Neural cell (in vitro differentiated cells): ENCODE data around the gene EYA2. TPM values are rescaled to one million over a fixed set of nuclear protein-coding genes. Genes with fewer than 3 reads are reported as not detected.

ENCODE experiments used
- H2AFZ ChIP-seq: fragments of 200-600, 300-800 bp; sonication (generic), shearing (Covaris generic); 2 replicates; pipeline ENCODE4 v1.6.0; 2014; ENCODE audit warnings: low read depth, mild to moderate bottlenecking, antibody characterized with exemption, low read length, moderate library complexity
- H3F3A ChIP-seq: fragments of 200-600 bp; shearing (Covaris generic); 2 replicates; pipeline ENCODE4 v1.6.1; 2016; ENCODE audit warnings: mild to moderate bottlenecking, moderate library complexity, mixed read lengths, antibody characterized with exemption, low read length; ENCODE audit not compliant: insufficient read depth, poor library complexity, severe bottlenecking
- H3K27ac ChIP-seq: fragments of 200-600, 300-800 bp; sonication (generic), shearing (Covaris generic); 2 replicates; pipeline ENCODE4 v1.5.1; 2014; ENCODE audit warnings: mild to moderate bottlenecking, low read length, moderate library complexity
- H3K27me3 ChIP-seq: fragments of 300-800, 200-600 bp; sonication (generic), shearing (Covaris generic); 2 replicates; pipeline ENCODE4 v1.6.0; 2014; ENCODE audit warnings: mild to moderate bottlenecking, low read depth, low read length, moderate library complexity; ENCODE audit not compliant: insufficient read depth
- H3K36me3 ChIP-seq: fragments of 300-800, 200-600 bp; sonication (generic), shearing (Covaris generic); 2 replicates; pipeline ENCODE4 v1.5.1; 2014; ENCODE audit warnings: mild to moderate bottlenecking, antibody characterized with exemption, low read length, moderate library complexity; ENCODE audit not compliant: insufficient read depth
- H3K4me2 ChIP-seq: fragments of 300-800, 200-600 bp; sonication (generic), shearing (Covaris generic); 2 replicates; pipeline ENCODE4 v1.6.0; 2014; ENCODE audit warnings: mild to moderate bottlenecking, low read length
- H3K4me3 ChIP-seq: fragments of 300-800, 200-600 bp; sonication (generic), shearing (Covaris generic); 2 replicates; pipeline ENCODE4 v1.5.1; 2014; ENCODE audit warnings: mild to moderate bottlenecking, low read length, moderate library complexity
- H3K79me2 ChIP-seq: fragments of 200-600 bp; shearing (Covaris generic); replicated peaks from 2 replicates; pipeline ENCODE4 v1.6.0; 2014; ENCODE audit warnings: mild to moderate bottlenecking, low read length, moderate library complexity; ENCODE audit not compliant: insufficient read depth
- H3K9ac ChIP-seq: fragments of 300-800, 200-600 bp; sonication (generic), shearing (Covaris generic); 2 replicates; pipeline ENCODE4 v1.6.1; 2016; ENCODE audit warnings: mild to moderate bottlenecking, low read length, mixed read lengths
- H3K9me2 ChIP-seq: fragments of 200-600 bp; shearing (Covaris generic); 2 replicates; pipeline ENCODE4 v1.6.1; 2016; ENCODE audit warnings: mild to moderate bottlenecking, low read length, mixed read lengths; ENCODE audit not compliant: insufficient read depth
- H3K9me3 ChIP-seq: fragments of 200-600, 300-800 bp; sonication (generic), shearing (Covaris generic); 2 replicates; pipeline ENCODE4 v1.6.1; 2016; ENCODE audit warnings: mild to moderate bottlenecking, mixed run types, low read length, moderate library complexity, mixed read lengths
- H4K20me1 ChIP-seq: fragments of 200-600 bp; shearing (Covaris generic); 2 replicates; pipeline ENCODE4 v1.6.1; 2016; ENCODE audit warnings: mild to moderate bottlenecking, mixed run types; ENCODE audit not compliant: insufficient read depth
- CTCF ChIP-seq: fragments of 450-650 bp; IDR thresholded peaks from 2 replicates; pipeline ENCODE4 v1.5.1; 2014; ENCODE audit warnings: antibody characterized with exemption, mild to moderate bottlenecking, moderate library complexity; ENCODE audit not compliant: poor library complexity, severe bottlenecking
- EP300 ChIP-seq: fragments of 450-650 bp; conservative IDR thresholded peaks from 2 replicates; pipeline ENCODE4 v1.6.1; 2014; ENCODE audit warnings: antibody characterized with exemption, mild to moderate bottlenecking, moderate library complexity; ENCODE audit not compliant: poor library complexity, severe bottlenecking
- EZH2 ChIP-seq: fragments of 200-600, 300-800 bp; shearing (Covaris generic), sonication (generic); IDR thresholded peaks from 2 replicates; pipeline ENCODE4 v1.6.1; 2014; ENCODE audit warnings: antibody characterized with exemption, low read length, borderline replicate concordance, mild to moderate bottlenecking; ENCODE audit not compliant: insufficient read depth, poor library complexity, severe bottlenecking
- MXI1 ChIP-seq: fragments of 450-650 bp; conservative IDR thresholded peaks from 2 replicates; pipeline ENCODE4 v1.6.1; 2014; ENCODE audit warnings: antibody characterized with exemption, mild to moderate bottlenecking; ENCODE audit not compliant: poor library complexity, severe bottlenecking
- POLR2AphosphoS5 ChIP-seq: IDR thresholded peaks from 2 replicates; pipeline ENCODE4 v1.6.1; 2012
- RAD21 ChIP-seq: fragments of 450-650 bp; conservative IDR thresholded peaks from 2 replicates; pipeline ENCODE4 v1.6.1; 2014; ENCODE audit warnings: antibody characterized with exemption, mild to moderate bottlenecking, moderate library complexity
- REST ChIP-seq: IDR thresholded peaks from 2 replicates; pipeline ENCODE4 v1.6.1; 2012; ENCODE audit warnings: borderline replicate concordance
- SMC3 ChIP-seq: fragments of 450-650 bp; conservative IDR thresholded peaks from 2 replicates; pipeline ENCODE4 v1.6.1; 2014; ENCODE audit warnings: antibody characterized with exemption, mild to moderate bottlenecking, moderate library complexity; ENCODE audit not compliant: poor library complexity
- TAF1 ChIP-seq: IDR thresholded peaks from 2 replicates; pipeline ENCODE4 v1.6.1; 2012; ENCODE audit warnings: low read depth
- polyA plus RNA-seq: library from polyadenylated mRNA; depleted of rRNA; stranded (reverse); fragments of >200 nt; gene quantifications from 2 replicates; pipeline ENCODE4 v1.2.3, GENCODE V29; 2014

The EYA2 gene
- polyA plus RNA-seq, 1 donor from 2014 or later = 0.88 TPM

GRCh38 chr20:47054506-47054905 lies 159.9 kb downstream of the EYA2 start:
- Histone ChIP-seq H3F3A (no peaks in the 10 kb centered on the region), H3K79me2 (no peaks in the 10 kb centered on the region), H3K9me3 (no peaks in the 10 kb centered on the region), H3K4me3 (no peak overlapping the region), H3K27me3 (no peaks in the 10 kb centered on the region), H3K9me2 (no peaks in the 10 kb centered on the region), H4K20me1 (no peaks in the 10 kb centered on the region), H3K27ac (no peak overlapping the region), H3K36me3 (no peaks in the 10 kb centered on the region), H3K4me2 (no peak overlapping the region), H3K9ac (no peak overlapping the region), H2AFZ (no peak overlapping the region)
- no peak for TF ChIP-seq MXI1

- no peak overlapping the region for H3K9ac ChIP-seq
- no peaks in the 10 kb centered on the region for H3K36me3 ChIP-seq
- no peak overlapping the region for H2AFZ ChIP-seq
- H3K27ac ChIP-seq = no peak overlapping the region
- no peaks in the 10 kb centered on the region for H3K27me3 ChIP-seq
- no peak overlapping the region for H3K4me2 ChIP-seq
- no peaks in the 10 kb centered on the region for H3K9me3 ChIP-seq
- H3F3A ChIP-seq = no peaks in the 10 kb centered on the region
- H3K9me2 ChIP-seq = no peaks in the 10 kb centered on the region
- TF ChIP-seq TAF1 (no peak), POLR2AphosphoS5 (no peak)
- no peak overlapping the region for H3K4me3 ChIP-seq
- H4K20me1 ChIP-seq = no peaks in the 10 kb centered on the region
- no peaks in the 10 kb centered on the region for H3K79me2 ChIP-seq
Measured at GRCh38 chr20:47054945-47055344, 160.3 kb downstream of the EYA2 start.

- Histone ChIP-seq H3K9me2 (no peaks in the 10 kb centered on the region), H3K27me3 (no peaks in the 10 kb centered on the region), H2AFZ (no peak overlapping the region), H3K79me2 (no peaks in the 10 kb centered on the region), H4K20me1 (no peaks in the 10 kb centered on the region), H3K4me2 (no peak overlapping the region), H3K4me3 (no peak overlapping the region), H3F3A (no peaks in the 10 kb centered on the region), H3K9ac (no peak overlapping the region), H3K9me3 (no peaks in the 10 kb centered on the region), H3K27ac (no peak overlapping the region), H3K36me3 (no peaks in the 10 kb centered on the region)
- TF ChIP-seq RAD21 (no peak), EZH2 (no peak), TAF1 (no peak), CTCF (no peak), REST (no peak), MXI1 (no peak), EP300 (no peak), SMC3 (no peak), POLR2AphosphoS5 (no peak)
Measured at GRCh38 chr20:47055699-47056369, 161.2 kb downstream of the EYA2 start.
